ENCODE data around the gene CACNA1C.

DNA sequence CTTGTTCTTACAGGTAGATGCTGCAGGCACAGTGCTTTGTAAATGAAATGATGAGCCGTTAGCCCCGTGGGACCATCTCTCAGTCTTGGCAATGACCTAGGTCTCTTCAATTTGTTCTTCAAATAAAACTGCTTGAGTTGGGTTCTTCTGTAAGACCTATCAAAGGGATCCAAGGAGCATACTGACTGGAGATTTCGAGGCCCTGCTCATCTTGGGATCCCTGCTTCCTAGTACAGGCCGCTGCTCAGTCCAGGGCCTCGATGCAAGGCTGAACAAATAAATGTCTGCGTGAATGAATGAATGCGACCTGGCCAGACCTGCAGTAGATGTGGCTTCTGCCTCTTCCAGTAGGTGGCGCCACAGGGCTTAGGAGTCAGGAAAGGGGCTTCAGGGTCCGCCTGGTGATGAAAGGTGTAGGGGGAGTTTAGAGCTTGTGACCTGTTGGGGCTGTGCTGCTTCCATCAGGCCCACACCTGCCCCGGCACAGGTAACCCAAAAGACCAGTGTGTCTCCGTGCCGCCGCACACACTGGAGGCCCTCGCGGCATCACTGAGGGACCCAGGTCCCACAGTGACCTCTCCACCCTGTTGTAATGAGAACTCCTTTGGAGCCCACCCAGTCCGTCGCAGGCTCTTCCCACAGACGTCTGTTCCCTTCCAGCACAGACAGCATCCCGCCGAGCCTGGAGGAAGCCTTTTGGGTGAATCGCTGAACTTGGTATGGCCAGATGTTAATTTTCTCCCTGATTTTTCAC is 4.4 kb downstream of the CACNA1C start:
- TF ChIP-seq, protein P1, sequence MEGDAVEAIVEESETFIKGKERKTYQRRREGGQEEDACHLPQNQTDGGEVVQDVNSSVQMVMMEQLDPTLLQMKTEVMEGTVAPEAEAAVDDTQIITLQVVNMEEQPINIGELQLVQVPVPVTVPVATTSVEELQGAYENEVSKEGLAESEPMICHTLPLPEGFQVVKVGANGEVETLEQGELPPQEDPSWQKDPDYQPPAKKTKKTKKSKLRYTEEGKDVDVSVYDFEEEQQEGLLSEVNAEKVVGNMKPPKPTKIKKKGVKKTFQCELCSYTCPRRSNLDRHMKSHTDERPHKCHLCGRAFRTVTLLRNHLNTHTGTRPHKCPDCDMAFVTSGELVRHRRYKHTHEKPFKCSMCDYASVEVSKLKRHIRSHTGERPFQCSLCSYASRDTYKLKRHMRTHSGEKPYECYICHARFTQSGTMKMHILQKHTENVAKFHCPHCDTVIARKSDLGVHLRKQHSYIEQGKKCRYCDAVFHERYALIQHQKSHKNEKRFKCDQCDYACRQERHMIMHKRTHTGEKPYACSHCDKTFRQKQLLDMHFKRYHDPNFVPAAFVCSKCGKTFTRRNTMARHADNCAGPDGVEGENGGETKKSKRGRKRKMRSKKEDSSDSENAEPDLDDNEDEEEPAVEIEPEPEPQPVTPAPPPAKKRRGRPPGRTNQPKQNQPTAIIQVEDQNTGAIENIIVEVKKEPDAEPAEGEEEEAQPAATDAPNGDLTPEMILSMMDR (IDR thresholded peaks at IDR 0.05): peak; percentile 34 to 45
- no peak for TF ChIP-seq POLR2AphosphoS5 (IDR thresholded peaks at IDR 0.05)
- TF ChIP-seq POLR2A (IDR thresholded peaks at IDR 0.05): no peak

All from suprapubic skin (tissue), 4 donors.